Ovary (tissue), 3 donors: ENCODE data around the gene NSG2.

Experiments used
- CTCF ChIP-seq, 3 donors: fragments of 450-650 bp in 2 of 3; fragments of 200-600 bp in 1 of 3; IDR thresholded peaks; one replicate each; pipeline versions ENCODE4 v1.5.1 to v1.8.0; 2016 to 2022; ENCODE audit warnings: antibody characterized with exemption in 3 of 3, mild to moderate bottlenecking in 1 of 3
- EP300 ChIP-seq: sonication (generic); formaldehyde crosslinking; IDR thresholded peaks from one replicate; pipeline ENCODE4 v1.6.1; 2017; ENCODE audit warnings: antibody characterized with exemption
- POLR2A ChIP-seq: fragments of 450-650 bp; IDR thresholded peaks from one replicate; pipeline ENCODE4 v1.6.1; 2017; ENCODE audit warnings: antibody characterized with exemption, mild to moderate bottlenecking, moderate library complexity
- donor health status: DM: no; HTN: no; CAD: no.

DNA sequence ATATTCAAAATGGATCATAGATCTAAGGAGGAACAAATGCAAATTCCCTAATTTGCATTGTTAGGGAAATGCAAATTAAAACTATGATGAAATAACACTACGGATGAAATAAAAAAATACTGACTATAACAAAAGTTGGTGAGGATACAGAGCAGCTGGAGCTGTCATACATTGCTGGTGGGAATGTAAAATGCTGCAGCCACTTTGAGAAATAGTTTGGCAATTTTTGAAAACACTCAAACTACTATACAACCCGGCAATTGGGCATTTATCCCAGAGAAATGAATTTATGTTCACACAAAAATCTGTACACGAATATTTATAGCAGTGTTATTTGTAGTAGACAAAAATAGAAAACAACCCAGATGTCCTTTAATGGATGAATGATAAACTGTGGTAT, 34.1 kb upstream of the NSG2 start:
- no peak for TF ChIP-seq CTCF (IDR thresholded peaks at IDR 0.05)
- no peak for TF ChIP-seq EP300
- TF ChIP-seq POLR2A = no peak
